K562 (cell line): Measurements from ENCODE around the gene GKAP1. TPM values are rescaled to one million over a fixed set of nuclear protein-coding genes. Genes with fewer than 3 reads are reported as not detected.

ENCODE experiments used
- ATAC-seq: fragments of 200-7000 bp; cut with Tn5 transposase; 3 replicates; pipeline ENCODE4 v1.9.1; 2020; ENCODE audit warnings: moderate library complexity
- BruUV-seq: library from RNA; stranded (reverse); fragments of 400-500 nt; replicated peaks from 2 replicates; lab custom pipeline; 2021; lab: Mats Ljungman, UMichigan
- CTCF ChIA-PET: fragments of 300-600 bp; formaldehyde crosslinking; extraction: SDS; loops from one replicate; lab custom pipeline; 2021; ENCODE audit warnings: low intra/inter-chr PET ratio; lab: Yijun Ruan, JAX
- POLR2A ChIA-PET: fragments of 300-600, 350-650 bp; sonication (Branson Sonifier 250); formaldehyde crosslinking; extraction: SDS; loops from one replicate; lab custom pipeline; 2021; ENCODE audit warnings: antibody characterized with exemption, inconsistent platforms; lab: Yijun Ruan, JAX
- DNase-seq, 4 experiments: peaks; one replicate each; pipeline versions ENCODE4 v3.0.0 to v3.0.0-alpha.2; 2011 to 2018; ENCODE audit warnings: low spot score in 3 of 4, mixed read lengths in 3 of 4; ENCODE audit errors: extremely low read depth in 1 of 4
- FAIRE-seq: peaks from 2 replicates; lab custom pipeline; 2011; peaks lifted over from hg19 to GRCh38; lab: Jason Lieb, UNC
- H2AFZ ChIP-seq: 2 replicates; pipeline ENCODE4 v1.6.0; 2011; ENCODE audit warnings: low read depth, low read length, control low read depth, inconsistent platforms
- H3K27ac ChIP-seq: fragments of 200-600 bp; 3 replicates; pipeline ENCODE4 v1.8.0; 2011; ENCODE audit warnings: low read depth, mild to moderate bottlenecking, control low read depth, inconsistent platforms, low read length, moderate library complexity, mixed read lengths; ENCODE audit errors: extremely low read depth
- H3K27me3 ChIP-seq, 2 experiments: fragments of 300-600 bp in 1 of 2; 2 replicates in 1 of 2; 3 replicates in 1 of 2; pipeline versions ENCODE4 v1.6.0 to v1.8.0; 2011; ENCODE audit warnings: inconsistent platforms in 2 of 2, low read length in 2 of 2, mild to moderate bottlenecking in 1 of 2, mixed read lengths in 1 of 2, moderate library complexity in 1 of 2; ENCODE audit not compliant: control insufficient read depth in 2 of 2, insufficient read depth in 2 of 2
- H3K36me3 ChIP-seq: fragments of 300-600 bp; 3 replicates; pipeline ENCODE4 v1.8.0; 2011; ENCODE audit warnings: mild to moderate bottlenecking, low read length, inconsistent platforms; ENCODE audit not compliant: control insufficient read depth, insufficient read depth
- H3K4me1 ChIP-seq, 2 experiments: fragments of 200-600 bp in 1 of 2; replicated peaks in 1 of 2; 2 replicates in 1 of 2; 3 replicates in 1 of 2; pipeline versions ENCODE4 v1.5.1 to v1.8.0; 2011; ENCODE audit warnings: inconsistent platforms in 2 of 2, low read length in 2 of 2, mild to moderate bottlenecking in 1 of 2, mixed read lengths in 1 of 2, moderate library complexity in 1 of 2; ENCODE audit not compliant: control insufficient read depth in 2 of 2, insufficient read depth in 2 of 2
- H3K4me2 ChIP-seq: 2 replicates; pipeline ENCODE4 v1.6.1; 2011; ENCODE audit warnings: low read length, control low read depth, inconsistent platforms, mixed read lengths; ENCODE audit not compliant: insufficient read depth
- H3K4me3 ChIP-seq: fragments of 200-600 bp; sonication (generic), shearing (Covaris generic); 2 replicates; pipeline ENCODE4 v1.5.1; 2016; ENCODE audit warnings: control low read depth, inconsistent platforms
- H3K79me2 ChIP-seq: fragments of 200-600 bp; 3 replicates; pipeline ENCODE4 v1.8.0; 2011; ENCODE audit warnings: low read length, inconsistent platforms; ENCODE audit not compliant: control insufficient read depth, insufficient read depth
- H3K9ac ChIP-seq, 2 experiments: 2 replicates each; pipeline versions ENCODE4 v1.6.0 to v1.6.1; 2011; ENCODE audit warnings: low read depth in 2 of 2, low read length in 2 of 2, control low read depth in 1 of 2, inconsistent platforms in 1 of 2, mild to moderate bottlenecking in 1 of 2, mixed read lengths in 1 of 2; ENCODE audit not compliant: insufficient read depth in 1 of 2
- H3K9me1 ChIP-seq: one replicate; pipeline ENCODE4 v1.6.0; 2011; ENCODE audit warnings: inconsistent platforms, mild to moderate bottlenecking, low read length, moderate library complexity; ENCODE audit not compliant: control insufficient read depth, insufficient read depth
- H3K9me3 ChIP-seq: replicated peaks from 2 replicates; pipeline ENCODE4 v1.5.1; 2011; ENCODE audit warnings: low read depth, low read length, inconsistent platforms; ENCODE audit not compliant: control insufficient read depth, insufficient read depth
- H4K20me1 ChIP-seq: replicated peaks from 2 replicates; pipeline ENCODE4 v1.6.1; 2011; ENCODE audit warnings: low read length, inconsistent platforms, mixed read lengths; ENCODE audit not compliant: control insufficient read depth, insufficient read depth
- BCL6 ChIP-seq: fragments of 250-450 bp; sonication (Bioruptor Pico); IDR thresholded peaks from 2 replicates; pipeline ENCODE4 v1.4.0; 2020
- CHCHD3 ChIP-seq: fragments of 250-450 bp; sonication (Bioruptor Pico); IDR thresholded peaks from 2 replicates; pipeline ENCODE4 v2.1.2; 2022; ENCODE audit warnings: mild to moderate bottlenecking
- CHD7 ChIP-seq: fragments of 200-600 bp; sonication (generic); IDR thresholded peaks from one replicate; pipeline ENCODE4 v1.6.1; 2012; ENCODE audit warnings: mild to moderate bottlenecking, low read depth, low read length, inconsistent platforms
- ESRRA ChIP-seq: fragments of 450-650 bp; IDR thresholded peaks from 2 replicates; pipeline ENCODE4 v1.6.1; 2014; ENCODE audit warnings: low read depth, mild to moderate bottlenecking, moderate library complexity, borderline replicate concordance
- GATAD2B ChIP-seq: fragments of 450-650 bp; IDR thresholded peaks from 2 replicates; pipeline ENCODE4 v1.6.1; 2017; ENCODE audit warnings: mild to moderate bottlenecking, borderline replicate concordance
- HNRNPUL1 ChIP-seq: fragments of 200-400 bp; formaldehyde crosslinking; IDR thresholded peaks from 2 replicates; pipeline ENCODE4 v1.6.1; 2017; ENCODE audit warnings: low read length
- KAT2B ChIP-seq: IDR thresholded peaks from one replicate; pipeline ENCODE4 v1.6.1; 2012; ENCODE audit warnings: low read depth, mild to moderate bottlenecking, control low read depth, inconsistent platforms, low read length, moderate library complexity
- MECOM ChIP-seq: fragments of 250-450 bp; sonication (Bioruptor Pico); IDR thresholded peaks from 2 replicates; pipeline ENCODE4 v1.8.0; 2022; ENCODE audit warnings: inconsistent platforms
- ZNF184 ChIP-seq: sonication (generic); formaldehyde crosslinking; IDR thresholded peaks from 2 replicates; pipeline ENCODE4 v1.5.0; 2020; ENCODE audit warnings: missing genetic modification reagents
- ZNF507 ChIP-seq: conservative IDR thresholded peaks from 2 replicates; pipeline ENCODE4 v1.6.1; 2017; ENCODE audit warnings: missing genetic modification characterization, missing compliant biosample characterization
- ZNF75A ChIP-seq: fragments of 450-650 bp; formaldehyde crosslinking; IDR thresholded peaks from 2 replicates; pipeline ENCODE4 v1.4.0; 2020; ENCODE audit warnings: mild to moderate bottlenecking
- WGBS: fragments of 100-300 bp; shearing (Covaris generic); methylation state at CpG from one replicate; pipeline ENCODE4 v1.1.6; 2016; ENCODE audit warnings: low coverage, mixed read lengths; ENCODE audit not compliant: insufficient coverage; ENCODE audit errors: missing lambda C conversion rate; 5-methylcytosine and 5-hydroxymethylcytosine counted together
- in situ Hi-C: fragments of 300-500 bp; cut with MboI; formaldehyde crosslinking; loops from 4 replicates; pipeline ENCODE4 v1.15.0; 2018; ENCODE audit warnings: inconsistent platforms, mixed read lengths
- intact Hi-C: fragments of 100-400 bp; cut with micrococcal nuclease; formaldehyde crosslinking; loops from 2 replicates; pipeline ENCODE4 v1.14.2; 2022
- polyA plus RNA-seq, 8 experiments: library from polyadenylated mRNA; depleted of rRNA in 4 of 8; stranded (reverse) in 5 of 8; unstranded in 3 of 8; fragments of >200 nt; fragmentation: Nextera tagmentation in 2 of 8; fragmentation: Illumina TruSeq in 1 of 8; extraction: Ambion mirVana in 2 of 8; extraction: Trizol in 1 of 8; gene quantifications; 2 replicates each; pipeline versions ENCODE4 v1.2.1 to v1.2.3, GENCODE V29; 2011 to 2014; ENCODE audit warnings: inconsistent platforms in 1 of 8, missing spikeins in 1 of 8
- total RNA-seq, 7 experiments: library from RNA; depleted of rRNA in 6 of 7; stranded (reverse); fragments of >200 nt in 6 of 7; fragmentation: Illumina TruSeq in 2 of 7; extraction: Trizol in 2 of 7; gene quantifications; 2 replicates each; pipeline versions ENCODE4 v1.2.1 to v1.2.3, GENCODE V29; 2011 to 2021; ENCODE audit warnings: low replicate concordance in 1 of 7

GKAP1 gene
- total and polyA plus RNA-seq, 9 of the 15 experiments (the other 6 are each of a cell fraction or from before 2014, with no cell fraction given) = 1.0 to 3.8 (median 2.7) TPM

DNA sequence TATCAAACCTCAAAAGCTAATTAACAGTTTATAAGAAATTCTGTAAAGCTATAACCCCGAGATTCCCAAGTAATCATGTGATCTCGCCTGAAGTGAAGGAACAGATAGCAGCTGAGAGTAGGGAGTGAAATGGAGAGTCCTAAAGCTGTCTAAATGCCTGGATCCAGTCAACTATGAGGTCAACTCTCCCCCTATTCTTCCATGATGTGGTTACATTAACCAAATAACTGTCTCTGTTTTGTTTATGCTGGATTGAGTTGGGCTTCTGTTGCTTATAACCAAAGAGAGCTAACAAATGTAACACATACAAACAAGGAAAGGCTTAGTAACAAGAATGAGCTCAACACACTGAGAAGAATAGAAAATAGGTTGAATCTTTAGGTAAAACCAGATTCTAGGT lies 41.6 kb downstream of the GKAP1 start (continued):
- no peak for TF ChIP-seq GATAD2B
- no peak for TF ChIP-seq KAT2B
- TF ChIP-seq BCL6 = no peak
- no peak for TF ChIP-seq HNRNPUL1

GRCh38 chr9:83772860-83773259 lies 44.7 kb downstream of the GKAP1 start:
- no peak overlapping the region for H3K4me2 ChIP-seq
- no peaks in the 10 kb centered on the region for H3K79me2 ChIP-seq
- ATAC-seq (no peak), FAIRE-seq (no peak), DNase-seq (no peak)
- no peaks in the 10 kb centered on the region for H3K36me3 ChIP-seq
- ChIA-PET CTCF (no interaction called here), POLR2A (no interaction called here)
- intact Hi-C loops (no loop called here), in situ Hi-C loops (no loop called here)
- no peak overlapping the region for H3K4me3 ChIP-seq
- no peaks in the 10 kb centered on the region for H3K9me3 ChIP-seq
- no peaks in the 10 kb centered on the region for H3K9me1 ChIP-seq
- no peak for TF ChIP-seq ZNF75A (CRISPR knock-in tag)
- no peak for TF ChIP-seq MECOM (CRISPR knock-in tag)
- TF ChIP-seq CHD7 = no peak
- no peak for TF ChIP-seq ESRRA
- no peak for TF ChIP-seq CHCHD3
- no peak for TF ChIP-seq ZNF184 (CRISPR knock-in tag)
- no peak for TF ChIP-seq ZNF507
- H3K4me1 ChIP-seq = no peaks in the 10 kb centered on the region
- H3K9ac ChIP-seq = no peak overlapping the region
- H4K20me1 ChIP-seq = no peaks in the 10 kb centered on the region
- H2AFZ ChIP-seq = no peak overlapping the region
- H3K27me3 ChIP-seq = no peaks in the 10 kb centered on the region
- no TSS peak for BruUV-seq
- 52% methylated on average over 6 of the region's 6 CpGs for WGBS
- H3K27ac ChIP-seq = no peak overlapping the region
